Activated naive CD8-positive, alpha-beta T cell treated with anti-CD3 and anti-CD28 coated beads, Interleukin-2, amount 10 ng/mL, durations not matched to agents 7 days and 5 days (primary cell): Measurements from ENCODE around the gene EPHA4. TPM values are rescaled to one million over a fixed set of nuclear protein-coding genes. Genes with fewer than 3 reads are reported as not detected.

ENCODE experiments used
- ATAC-seq: fragments of 150-1000 bp; cut with Tn5 transposase; one replicate; pipeline ENCODE4 v1.10.0; 2021; ENCODE audit warnings: low read depth, moderate library complexity
- POLR2A ChIA-PET: fragments of 350-600 bp; sonication (Branson Sonifier 250); formaldehyde crosslinking; loops from one replicate; lab custom pipeline; 2021; ENCODE audit warnings: antibody characterized with exemption; lab: Charles Lee
- DNase-seq: peaks from one replicate; pipeline ENCODE4 v3.0.0; 2021
- H3K27ac Mint-ChIP-seq: one replicate; pipeline ENCODE4 v1.8.0; 2022; ENCODE audit warnings: mild to moderate bottlenecking, mixed read lengths
- H3K27me3 Mint-ChIP-seq: one replicate; pipeline ENCODE4 v1.8.0; 2022; ENCODE audit warnings: mild to moderate bottlenecking, moderate library complexity, mixed read lengths
- H3K36me3 Mint-ChIP-seq: one replicate; pipeline ENCODE4 v1.8.0; 2021; ENCODE audit warnings: mild to moderate bottlenecking, mixed read lengths
- H3K4me1 Mint-ChIP-seq: one replicate; pipeline ENCODE4 v1.8.0; 2021; ENCODE audit warnings: mixed read lengths
- H3K4me3 Mint-ChIP-seq: one replicate; pipeline ENCODE4 v1.8.0; 2022; ENCODE audit warnings: mild to moderate bottlenecking, moderate library complexity, mixed read lengths
- H3K9me3 Mint-ChIP-seq: one replicate; pipeline ENCODE4 v1.8.0; 2021; ENCODE audit warnings: mixed read lengths
- total RNA-seq, 2 experiments: library from RNA; stranded (reverse); gene quantifications; one replicate each; pipeline ENCODE4 v1.2.3, GENCODE V29; 2021

EPHA4 gene
- total RNA-seq, 2 experiments from 2014 or later: 32.8 to 36.4 TPM

DNA sequence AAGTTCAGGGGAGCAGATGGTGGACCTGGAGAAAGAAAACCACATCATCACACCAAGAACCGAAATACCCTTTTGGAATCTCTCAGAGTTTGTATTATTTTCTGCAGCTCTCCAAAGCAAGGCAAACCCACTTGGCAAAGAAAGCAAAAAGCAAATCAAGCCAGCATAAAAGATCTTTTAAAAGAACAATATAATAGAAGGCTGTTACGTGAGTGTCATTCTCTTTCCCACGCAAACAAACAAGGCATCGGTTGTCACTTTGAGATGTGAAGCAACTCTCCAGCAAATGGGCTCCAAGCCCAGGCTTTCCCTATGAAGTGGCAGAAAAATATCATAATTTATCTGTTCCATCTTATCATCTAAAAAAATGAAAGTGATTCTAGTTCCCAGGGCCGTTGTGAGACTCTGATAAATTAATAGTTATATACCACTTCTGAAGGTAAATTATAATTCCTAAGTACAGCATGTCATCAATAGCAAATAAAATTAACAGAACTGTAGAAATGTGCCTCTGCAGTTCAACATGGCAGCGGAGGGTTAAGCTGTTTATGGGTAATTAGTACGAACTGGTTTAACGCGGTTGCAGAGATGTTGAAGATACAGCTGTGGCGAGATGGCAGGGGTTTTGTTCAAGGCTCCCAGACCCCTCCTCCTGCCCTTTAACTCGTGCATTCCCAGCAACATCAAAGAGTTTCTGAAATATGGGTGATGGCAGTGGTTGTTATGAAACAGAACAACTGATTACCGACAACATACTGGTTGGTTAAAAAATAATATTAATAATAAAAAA, 89.2 kb downstream of the EPHA4 start:
- Mint-ChIP-seq H3K4me3 (no peak overlapping the region), H3K4me1 (no peaks in the 10 kb centered on the region), H3K27ac (no peak overlapping the region), H3K36me3 (no peaks in the 10 kb centered on the region), H3K27me3 (peaks cover 4% of the 10 kb centered on the region), H3K9me3 (no peaks in the 10 kb centered on the region)
- POLR2A ChIA-PET: no interaction called here
- ATAC-seq (no peak), DNase-seq (no peak)

DNA sequence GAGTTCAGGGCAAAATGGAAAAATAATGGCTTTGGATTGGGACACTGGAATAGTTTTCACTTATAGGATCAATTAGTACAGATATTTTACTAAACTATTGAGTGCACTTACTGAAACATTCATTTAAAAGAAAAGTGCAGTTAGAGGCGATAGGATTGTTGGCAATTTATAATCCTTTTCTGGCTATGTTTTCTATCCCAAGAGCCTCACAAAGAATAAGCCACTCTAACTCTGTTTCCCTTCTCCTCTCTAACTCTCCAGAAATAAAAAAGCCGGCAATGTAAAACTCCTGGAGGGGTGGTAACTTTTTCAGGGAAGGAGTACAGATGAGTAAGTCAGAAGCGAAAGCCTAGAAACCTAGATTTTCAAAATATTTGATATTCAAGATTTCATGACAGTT, 91.3 kb downstream of the EPHA4 start:
- no peak overlapping the region for H3K27ac Mint-ChIP-seq
- H3K9me3 Mint-ChIP-seq: no peaks in the 10 kb centered on the region
- peaks cover 2% of the 10 kb centered on the region for H3K27me3 Mint-ChIP-seq
- H3K4me1 Mint-ChIP-seq: no peaks in the 10 kb centered on the region
- no peaks in the 10 kb centered on the region for H3K36me3 Mint-ChIP-seq
- no peak for ATAC-seq
- POLR2A ChIA-PET: no interaction called here
- H3K4me3 Mint-ChIP-seq: no peak overlapping the region
- DNase-seq: no peak

DNA sequence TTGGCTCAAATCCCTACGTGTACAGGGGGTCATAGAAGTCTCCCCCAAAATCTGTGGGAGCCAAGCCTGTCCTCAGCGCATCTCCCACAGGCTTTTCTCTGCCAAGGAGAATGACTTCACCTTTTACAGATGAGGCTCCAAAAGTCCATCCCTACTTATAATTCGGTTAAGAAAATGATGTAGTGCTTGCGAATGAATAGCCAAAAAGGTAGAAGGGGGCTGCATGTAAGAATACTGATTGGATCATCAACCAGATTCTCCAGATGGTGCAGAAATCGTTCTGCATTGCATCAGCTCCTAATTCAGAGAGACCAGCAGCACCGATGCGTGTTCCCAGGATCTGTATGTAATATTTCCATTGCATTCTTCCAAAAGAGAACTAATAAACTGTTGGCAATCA, 91.9 kb downstream of the EPHA4 start:
- H3K27ac Mint-ChIP-seq: no peak overlapping the region
- H3K4me1 Mint-ChIP-seq: no peaks in the 10 kb centered on the region
- DNase-seq (no peak), ATAC-seq (no peak)
- H3K36me3 Mint-ChIP-seq: no peaks in the 10 kb centered on the region
- POLR2A ChIA-PET: no interaction called here
- H3K4me3 Mint-ChIP-seq: no peak overlapping the region
- H3K9me3 Mint-ChIP-seq: no peaks in the 10 kb centered on the region
- H3K27me3 Mint-ChIP-seq: peaks cover 2% of the 10 kb centered on the region

DNA sequence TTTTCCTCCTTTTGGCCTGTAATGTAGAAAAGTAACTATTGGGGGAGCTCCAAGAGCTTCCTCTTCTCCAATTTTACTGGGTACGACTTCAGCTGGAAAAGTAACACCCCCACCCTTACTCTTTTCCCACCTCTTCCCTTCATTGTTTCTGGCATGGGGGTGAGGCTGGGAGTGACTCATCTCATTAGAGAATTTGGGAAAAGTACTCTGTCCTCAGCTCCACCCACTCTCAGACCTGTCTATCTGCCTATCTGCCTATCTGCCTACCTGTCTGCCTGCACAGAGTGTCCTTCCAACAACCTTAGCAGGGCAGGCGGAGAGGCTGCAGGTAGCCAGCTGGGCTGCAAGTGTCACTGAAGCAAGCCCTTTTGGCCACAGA, 93.6 kb downstream of the EPHA4 start:
- POLR2A ChIA-PET: no interaction called here
- Mint-ChIP-seq H3K9me3 (no peaks in the 10 kb centered on the region), H3K4me3 (no peak overlapping the region), H3K36me3 (no peaks in the 10 kb centered on the region), H3K4me1 (no peaks in the 10 kb centered on the region), H3K27ac (no peak overlapping the region), H3K27me3 (no peaks in the 10 kb centered on the region)
- no peak for DNase-seq
- ATAC-seq: no peak

DNA sequence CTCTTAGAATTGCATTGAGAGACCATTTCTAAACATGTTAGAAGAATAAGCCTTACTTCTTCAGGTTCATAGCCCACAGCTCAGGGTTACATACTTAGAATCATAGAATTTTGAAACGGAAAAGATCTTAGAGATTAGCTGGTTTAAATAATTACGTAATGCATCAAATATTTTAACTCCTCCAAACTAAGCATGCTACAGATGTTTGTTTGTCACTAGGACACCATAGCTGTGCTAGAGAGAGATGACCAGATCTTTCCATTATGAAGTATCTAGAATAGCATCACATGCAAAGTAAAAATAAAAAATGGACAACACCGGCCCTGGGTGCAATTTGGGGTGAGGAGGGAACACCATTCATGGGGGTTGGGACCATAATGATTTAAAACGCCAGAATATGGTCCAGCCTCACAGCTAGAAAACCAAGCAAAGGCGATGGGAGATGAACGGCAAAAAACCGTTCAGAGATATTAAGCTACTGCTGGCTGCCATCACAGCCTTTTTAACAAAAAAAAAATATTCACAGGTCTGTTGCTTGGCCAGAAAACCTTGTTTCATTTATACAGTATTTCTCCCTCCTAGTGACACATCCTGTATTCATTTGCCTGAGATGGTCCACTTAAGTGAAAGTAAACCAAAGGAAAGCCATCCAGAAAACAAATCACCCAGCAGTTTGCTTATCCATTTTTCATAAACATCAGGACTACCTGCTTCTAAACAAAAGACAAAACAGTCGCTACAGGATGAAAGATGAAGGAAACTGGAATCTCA, 94.2 kb downstream of the EPHA4 start:
- H3K36me3 Mint-ChIP-seq: no peaks in the 10 kb centered on the region
- DNase-seq: no peak
- H3K4me1 Mint-ChIP-seq: no peaks in the 10 kb centered on the region

DNA sequence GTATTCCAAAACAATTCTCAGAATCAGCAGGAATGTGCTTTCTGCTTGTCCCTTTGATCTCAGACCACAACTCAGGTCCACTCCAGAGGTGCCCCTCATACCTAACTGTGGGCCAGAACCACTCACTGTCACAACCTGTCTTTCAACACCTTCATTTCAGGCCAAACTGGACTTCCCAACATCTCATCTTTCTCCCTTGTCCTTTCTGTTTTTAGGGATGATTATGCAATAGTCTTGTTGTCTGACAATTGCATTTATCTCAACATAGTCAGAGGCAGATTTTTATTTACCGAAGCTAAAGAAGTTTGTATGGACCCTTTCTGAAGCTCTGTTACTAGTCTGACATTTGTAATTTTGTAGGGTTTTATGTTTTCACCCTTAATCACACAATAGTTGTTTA, 95.9 kb downstream of the EPHA4 start:
- H3K4me3 Mint-ChIP-seq: no peak overlapping the region
- no peak overlapping the region for H3K27ac Mint-ChIP-seq
- no peaks in the 10 kb centered on the region for H3K27me3 Mint-ChIP-seq
- POLR2A ChIA-PET: no interaction called here
- H3K4me1 Mint-ChIP-seq: no peaks in the 10 kb centered on the region
- DNase-seq (no peak), ATAC-seq (no peak)
- H3K36me3 Mint-ChIP-seq: no peaks in the 10 kb centered on the region
- H3K9me3 Mint-ChIP-seq: no peaks in the 10 kb centered on the region

More for the DNA sequence above, 94.2 kb downstream of the EPHA4 start:
- Mint-ChIP-seq H3K27ac (no peak overlapping the region), H3K9me3 (no peaks in the 10 kb centered on the region), H3K27me3 (no peaks in the 10 kb centered on the region), H3K4me3 (no peak overlapping the region)
- POLR2A ChIA-PET: no interaction called here
- no peak for ATAC-seq

DNA sequence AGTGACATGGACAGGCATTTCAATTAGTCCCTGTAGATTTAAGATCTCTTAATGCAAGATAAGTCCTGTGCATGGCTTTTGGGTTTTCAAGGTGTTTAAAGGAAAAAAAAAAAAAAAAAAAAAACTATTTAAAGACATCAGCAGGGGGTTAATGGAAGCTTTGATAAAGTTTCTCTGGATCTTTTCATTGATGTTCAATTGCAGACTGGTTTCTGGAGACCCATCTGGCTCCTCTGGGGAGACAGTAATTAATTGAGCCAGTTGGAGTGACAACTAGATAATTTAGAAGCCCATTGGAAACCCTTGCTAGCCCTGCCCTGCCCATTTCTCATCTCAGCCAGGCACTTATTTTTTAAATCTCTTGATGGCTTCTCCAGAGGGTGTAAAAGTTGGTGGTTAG, 98.7 kb downstream of the EPHA4 start:
- Mint-ChIP-seq H3K36me3 (no peaks in the 10 kb centered on the region), H3K4me3 (no peak overlapping the region), H3K9me3 (no peaks in the 10 kb centered on the region), H3K27ac (no peak overlapping the region), H3K27me3 (no peaks in the 10 kb centered on the region), H3K4me1 (no peaks in the 10 kb centered on the region)
- ATAC-seq: no peak
- no peak for DNase-seq
- POLR2A ChIA-PET: no interaction called here

DNA sequence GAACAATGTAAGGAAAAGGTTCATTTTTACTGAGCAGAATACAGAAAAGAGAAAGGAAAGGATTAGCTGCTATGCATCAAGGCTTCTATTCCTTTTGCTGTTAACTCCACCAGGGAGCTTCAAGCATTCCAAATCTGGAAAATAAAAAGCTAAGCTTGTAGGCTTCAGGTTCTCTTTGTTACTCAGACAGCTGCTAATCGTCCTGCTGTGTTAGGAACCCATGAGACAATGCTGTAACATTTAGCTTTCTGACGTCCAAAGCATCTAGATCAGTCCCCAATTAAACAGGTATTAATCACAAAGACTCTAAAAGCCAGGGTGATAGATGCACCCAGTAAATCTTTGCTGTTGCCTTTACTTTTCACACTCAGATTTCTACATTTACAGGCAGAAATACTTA, 103.8 kb downstream of the EPHA4 start:
- no peak overlapping the region for H3K27ac Mint-ChIP-seq

DNA sequence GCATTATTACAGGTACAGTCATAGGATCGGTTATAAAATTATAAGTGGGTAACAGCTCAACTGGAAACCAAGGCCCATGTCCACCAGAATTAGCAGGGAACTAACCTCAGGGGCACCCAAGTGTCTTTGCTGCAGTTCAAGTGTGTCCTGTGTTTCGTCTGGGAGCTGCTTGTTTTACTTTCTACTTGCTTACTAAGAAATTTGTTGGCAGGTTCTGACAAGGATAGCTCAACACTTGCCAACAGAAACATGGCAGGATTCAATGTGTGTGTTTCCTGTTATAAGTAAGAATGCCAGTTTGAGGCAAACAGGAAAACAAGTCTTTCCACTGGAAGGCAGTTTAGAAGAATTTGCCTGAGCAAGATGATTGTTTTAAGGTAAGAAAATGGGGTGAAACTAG, 104.5 kb downstream of the EPHA4 start:
- no peak overlapping the region for H3K4me3 Mint-ChIP-seq
- H3K4me1 Mint-ChIP-seq: peaks cover 5% of the 10 kb centered on the region
- ATAC-seq (no peak), DNase-seq (no peak)
- POLR2A ChIA-PET: no interaction called here
- H3K27ac Mint-ChIP-seq: no peak overlapping the region
- no peaks in the 10 kb centered on the region for H3K9me3 Mint-ChIP-seq
- H3K27me3 Mint-ChIP-seq: no peaks in the 10 kb centered on the region
- H3K36me3 Mint-ChIP-seq: no peaks in the 10 kb centered on the region

More for the DNA sequence above, 103.8 kb downstream of the EPHA4 start:
- DNase-seq (no peak), ATAC-seq (no peak)
- POLR2A ChIA-PET: no interaction called here
- Mint-ChIP-seq H3K4me1 (peaks cover 5% of the 10 kb centered on the region), H3K36me3 (no peaks in the 10 kb centered on the region), H3K9me3 (no peaks in the 10 kb centered on the region), H3K27me3 (no peaks in the 10 kb centered on the region), H3K4me3 (no peak overlapping the region)

DNA sequence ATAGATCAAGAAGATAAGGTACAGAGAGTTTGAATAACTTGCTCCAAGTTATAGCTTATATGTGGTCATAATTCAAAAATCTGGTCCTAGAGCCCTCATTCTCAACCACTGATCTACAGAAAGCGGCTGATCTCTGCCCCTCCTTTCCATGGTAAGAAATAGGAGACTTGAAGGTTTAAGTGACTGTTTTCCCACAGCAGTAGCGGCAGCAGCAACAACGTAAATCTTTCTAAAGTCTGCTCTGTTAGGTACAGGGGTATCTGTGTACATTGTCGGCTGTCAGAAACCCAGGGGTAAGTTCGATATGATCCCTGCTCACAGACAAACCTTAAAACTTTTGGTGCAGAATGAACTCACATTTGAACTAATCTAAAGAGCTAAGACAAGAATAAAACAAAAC, 105.4 kb downstream of the EPHA4 start:
- POLR2A ChIA-PET: no interaction called here
- ATAC-seq (no peak), DNase-seq (no peak)
- Mint-ChIP-seq H3K27me3 (no peaks in the 10 kb centered on the region), H3K36me3 (no peaks in the 10 kb centered on the region), H3K4me3 (no peak overlapping the region), H3K9me3 (no peaks in the 10 kb centered on the region), H3K27ac (no peak overlapping the region), H3K4me1 (peaks cover 5% of the 10 kb centered on the region)

DNA sequence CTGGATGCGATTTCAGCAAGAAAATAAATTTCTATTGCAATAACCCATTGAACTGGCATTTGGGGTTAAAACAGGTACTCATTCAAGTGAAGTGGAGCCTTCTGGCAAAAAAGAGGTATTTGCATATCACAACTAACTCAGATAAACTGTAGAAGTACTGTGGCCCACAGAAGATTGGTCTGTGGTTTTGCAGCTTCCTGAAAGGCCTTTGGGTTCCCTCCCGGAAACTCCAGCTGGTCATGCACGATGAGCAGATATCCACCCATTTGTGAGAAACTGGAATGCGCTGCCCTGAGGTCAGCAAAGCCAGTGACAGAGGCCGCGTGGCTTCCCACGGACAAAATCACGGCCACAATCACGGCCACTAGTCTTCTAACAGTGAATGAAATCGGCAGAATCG, 106.3 kb downstream of the EPHA4 start:
- POLR2A ChIA-PET: no interaction called here
- no peaks in the 10 kb centered on the region for H3K9me3 Mint-ChIP-seq
- DNase-seq (no peak), ATAC-seq (no peak)
- H3K36me3 Mint-ChIP-seq: no peaks in the 10 kb centered on the region
- H3K4me1 Mint-ChIP-seq: peaks cover 5% of the 10 kb centered on the region
- H3K27me3 Mint-ChIP-seq: no peaks in the 10 kb centered on the region
- no peak overlapping the region for H3K27ac Mint-ChIP-seq
- H3K4me3 Mint-ChIP-seq: no peak overlapping the region

DNA sequence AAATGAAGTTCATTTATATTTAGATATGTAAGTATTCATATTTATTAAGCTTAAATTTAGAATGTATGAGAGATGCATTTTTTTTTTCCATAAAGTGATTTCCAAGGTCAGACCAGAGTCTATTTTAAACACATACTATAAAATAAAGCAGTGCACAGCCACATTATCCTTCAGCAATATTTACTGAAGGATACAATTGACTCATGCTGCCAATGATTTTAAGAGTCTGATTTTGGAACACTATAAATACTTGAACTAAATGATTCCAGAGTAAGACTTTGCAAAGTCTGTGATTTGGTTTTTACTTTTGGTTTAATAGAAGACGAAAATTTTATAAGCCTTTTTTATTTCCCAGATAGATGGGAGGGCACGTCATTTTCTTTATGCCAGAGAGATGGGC, 107.1 kb downstream of the EPHA4 start:
- POLR2A ChIA-PET: no interaction called here
- H3K27me3 Mint-ChIP-seq: no peaks in the 10 kb centered on the region
- H3K9me3 Mint-ChIP-seq: no peaks in the 10 kb centered on the region
- H3K27ac Mint-ChIP-seq: no peak overlapping the region
- H3K4me1 Mint-ChIP-seq: peaks cover 5% of the 10 kb centered on the region
- H3K36me3 Mint-ChIP-seq: no peaks in the 10 kb centered on the region
- H3K4me3 Mint-ChIP-seq: no peak overlapping the region
- DNase-seq: no peak
- no peak for ATAC-seq

DNA sequence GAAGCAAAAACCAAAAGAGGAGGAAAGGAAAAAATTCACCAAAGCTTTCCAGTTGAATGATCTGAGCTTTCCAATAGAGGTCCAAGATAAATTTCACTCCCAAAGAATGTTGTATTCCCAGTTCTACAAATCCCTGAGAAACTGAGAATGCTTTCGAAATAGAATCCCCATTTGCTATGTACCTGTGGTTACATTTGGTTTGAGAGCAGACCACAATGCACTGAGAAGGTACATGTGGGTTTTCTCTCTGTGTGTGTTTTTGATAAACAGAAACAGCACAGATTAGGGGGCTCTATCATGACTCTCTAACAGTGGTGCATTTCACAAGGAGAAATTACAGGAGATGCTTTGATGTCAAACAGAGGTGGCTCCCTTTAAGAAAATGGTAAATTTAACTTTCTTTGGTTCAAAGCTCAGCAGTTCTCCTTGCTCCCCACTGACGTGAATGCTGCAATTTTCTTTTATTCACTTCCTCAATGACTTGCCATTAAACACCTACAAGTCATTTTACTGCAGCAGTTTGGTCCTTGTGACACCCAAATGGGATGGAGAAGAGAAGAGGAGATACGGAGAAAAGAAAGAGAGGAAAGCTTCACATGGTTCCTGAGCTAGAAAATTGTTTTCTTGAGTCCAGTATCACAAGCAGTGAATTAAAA, 108.7 kb downstream of the EPHA4 start:
- POLR2A ChIA-PET: no interaction called here

DNA sequence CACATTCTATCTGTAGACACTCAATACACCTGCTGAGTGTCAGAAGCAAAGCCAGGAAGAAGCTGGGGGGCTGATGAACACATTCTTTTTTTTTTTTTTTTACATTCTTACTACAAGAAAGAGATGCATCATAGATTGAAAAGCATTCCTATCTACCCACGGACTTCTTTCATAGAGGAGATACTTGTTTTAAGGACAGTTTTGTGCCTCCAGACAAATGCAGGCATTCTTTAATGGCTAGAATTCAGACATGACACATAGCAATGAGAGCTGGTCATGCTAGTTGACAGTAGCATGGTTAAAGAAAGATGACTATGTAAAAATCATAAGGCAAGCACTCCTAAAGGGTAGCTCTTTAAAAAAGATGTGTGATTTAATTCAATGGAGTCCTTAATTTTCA, 110.2 kb downstream of the EPHA4 start:
- no peak for DNase-seq
- H3K36me3 Mint-ChIP-seq: no peaks in the 10 kb centered on the region
- H3K27me3 Mint-ChIP-seq: peaks cover 2% of the 10 kb centered on the region
- no peak overlapping the region for H3K27ac Mint-ChIP-seq
- H3K4me3 Mint-ChIP-seq: no peak overlapping the region
- H3K4me1 Mint-ChIP-seq: peaks cover 5% of the 10 kb centered on the region
- ATAC-seq: no peak
- H3K9me3 Mint-ChIP-seq: no peaks in the 10 kb centered on the region
- POLR2A ChIA-PET: no interaction called here

More for the DNA sequence above, 108.7 kb downstream of the EPHA4 start:
- no peaks in the 10 kb centered on the region for H3K27me3 Mint-ChIP-seq
- ATAC-seq (no peak), DNase-seq (no peak)
- H3K27ac Mint-ChIP-seq: no peak overlapping the region
- no peaks in the 10 kb centered on the region for H3K9me3 Mint-ChIP-seq
- no peak overlapping the region for H3K4me3 Mint-ChIP-seq
- H3K4me1 Mint-ChIP-seq: peaks cover 5% of the 10 kb centered on the region
- no peaks in the 10 kb centered on the region for H3K36me3 Mint-ChIP-seq
